Measurements from ENCODE around the gene RIPOR2.
A peak's percentile ranks its signal among the peaks of the same experiment; 100 is the strongest.

Gene RIPOR2
- total RNA-seq, result 369 to 737 reads per million in 2 donors

DNA sequence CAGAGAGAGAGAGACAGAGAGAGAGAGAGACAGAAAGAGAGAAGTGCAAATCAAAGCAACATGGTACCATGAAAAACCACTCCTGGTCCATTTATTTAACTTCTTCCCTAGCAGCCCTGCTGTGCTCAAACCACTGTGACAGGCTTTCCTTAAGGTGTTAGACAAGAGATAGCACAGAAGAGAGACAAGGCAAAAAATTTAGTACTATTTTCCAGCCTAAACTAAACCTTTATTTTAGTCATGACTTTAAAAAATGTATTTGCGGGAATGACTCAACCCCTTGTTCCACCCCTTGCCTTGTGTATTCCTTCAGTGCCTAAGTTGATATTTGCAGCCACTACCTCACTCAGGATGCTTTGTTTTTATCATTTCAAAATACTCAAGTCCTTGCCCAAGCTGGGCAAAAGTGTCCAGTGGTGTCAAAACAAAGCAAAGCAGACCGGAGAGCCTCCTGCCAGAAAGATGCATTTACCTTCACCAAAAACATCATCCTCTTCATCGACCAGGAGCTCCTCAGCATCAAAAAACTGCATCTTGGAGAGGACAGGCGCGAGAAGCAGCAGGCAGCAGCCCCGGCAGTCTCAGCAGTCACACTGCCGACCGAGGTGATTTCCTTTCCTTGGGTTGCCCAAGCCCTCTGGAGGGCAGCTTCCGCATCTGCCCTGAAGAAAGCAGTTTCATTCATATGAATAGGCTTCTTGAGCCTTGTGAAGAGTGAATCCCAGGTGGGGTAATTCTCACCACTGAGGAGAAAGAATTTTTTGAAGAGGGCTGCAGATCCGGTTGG, at the start of gene RIPOR2:
TSS of gene RIPOR2 (minus strand) at position 595 of the 787 bp plus-strand sequence. CDS start at position 533, 62 bp downstream.
- DNase-seq, result peak; percentile 30 to 90 (median 62)

GRCh38 chr6:24985323-24985722, 49.6 kb upstream of the RIPOR2 start:
- no peak for DNase-seq

- DNase-seq, result no peak
Observed at GRCh38 chr6:24982231-24982630, 46.5 kb upstream of the RIPOR2 start.

DNA sequence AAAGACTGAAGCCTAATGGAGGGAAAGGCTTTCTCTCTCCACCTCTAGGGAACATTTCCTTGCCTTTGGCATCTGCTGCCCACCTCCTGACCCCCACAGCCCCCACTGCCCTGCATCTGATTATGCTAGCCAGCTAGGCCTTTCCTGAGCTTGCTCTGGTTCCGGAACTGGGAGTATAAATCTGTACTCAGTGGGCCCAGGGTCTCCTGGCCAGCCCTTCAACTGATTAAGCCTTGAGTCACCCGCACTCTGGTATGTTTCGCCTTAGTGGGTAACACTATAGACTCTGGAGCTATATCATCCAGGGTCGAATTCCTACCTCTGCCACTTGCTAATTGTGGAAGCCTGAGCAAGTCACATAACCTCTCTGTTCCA, 45.6 kb upstream of the RIPOR2 start:
- no peak for DNase-seq

- DNase-seq, result no peak
Observed at GRCh38 chr6:24980507-24981385, 45.0 kb upstream of the RIPOR2 start.

DNA sequence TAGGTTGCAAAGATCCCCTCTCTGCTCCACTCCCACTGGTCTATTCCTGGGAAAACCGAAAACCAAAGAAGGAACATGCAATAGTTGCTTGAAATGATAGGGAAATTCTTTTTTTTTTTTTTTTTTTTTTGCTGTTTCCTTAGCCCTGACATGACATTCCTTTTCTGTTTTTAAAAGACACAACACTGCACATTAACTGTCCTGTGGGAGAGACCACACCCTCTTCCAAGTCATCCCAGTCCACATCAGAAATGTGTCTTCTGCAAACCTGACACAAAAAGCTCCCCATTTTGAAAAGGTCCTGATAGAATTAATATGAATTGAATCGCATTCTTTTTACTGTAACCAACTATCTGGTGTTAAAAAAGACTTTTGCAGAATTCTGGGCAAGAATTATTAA, 43.4 kb upstream of the RIPOR2 start:
- no peak for DNase-seq

GRCh38 chr6:24974182-24975171, 38.7 kb upstream of the RIPOR2 start:
- DNase-seq, result peak in 4 of 5 experiments; percentile 7 to 91 (median 24)

GRCh38 chr6:24972311-24972958, 36.7 kb upstream of the RIPOR2 start:
- no peak for DNase-seq

GRCh38 chr6:24971067-24971466, 35.3 kb upstream of the RIPOR2 start:
- DNase-seq, result no peak

- no peak for DNase-seq
Observed at GRCh38 chr6:24969343-24969860, 33.6 kb upstream of the RIPOR2 start.

DNA sequence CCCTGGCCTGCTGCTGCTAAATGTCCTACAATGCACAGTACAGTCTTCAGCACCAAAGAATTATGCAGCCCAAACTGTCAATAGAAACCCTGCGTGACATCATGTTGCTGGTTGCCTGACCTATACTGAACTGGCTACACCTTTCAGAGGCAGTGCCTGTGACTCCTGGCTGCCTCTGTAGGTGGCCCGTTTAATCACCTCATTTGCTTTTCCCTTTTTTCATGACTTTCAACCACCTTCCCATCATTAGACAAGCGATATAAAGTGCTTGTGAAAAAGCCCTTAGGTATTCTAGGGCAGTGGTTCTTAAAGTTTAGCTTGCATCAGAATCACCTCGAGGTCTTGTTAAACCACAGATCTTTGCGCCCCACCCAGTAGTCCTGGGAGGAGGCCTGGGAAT, 33.0 kb upstream of the RIPOR2 start:
- no peak for DNase-seq

- DNase-seq, result no peak
Observed at GRCh38 chr6:24967211-24967610, 31.5 kb upstream of the RIPOR2 start.

DNA sequence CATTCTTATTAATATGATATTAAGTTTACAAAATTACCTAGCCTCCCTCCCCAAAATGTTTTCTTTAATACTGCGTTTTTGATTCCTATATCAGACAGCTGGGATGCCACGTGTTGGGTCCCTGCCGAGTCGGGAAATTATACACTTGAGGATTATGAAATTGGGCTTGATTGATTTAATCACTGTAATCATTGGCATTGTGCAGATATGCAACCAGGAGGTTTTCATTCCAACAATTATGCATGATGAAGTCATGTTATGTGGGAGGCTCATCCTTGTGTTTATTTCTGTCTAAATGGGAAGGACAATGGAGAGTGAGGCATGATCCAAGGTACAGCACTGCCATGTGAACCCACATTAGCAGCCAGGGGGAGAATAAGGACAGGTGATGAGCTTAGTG, 30.6 kb upstream of the RIPOR2 start:
- no peak for DNase-seq

- DNase-seq, result no peak
Observed at GRCh38 chr6:24963887-24964570, 28.3 kb upstream of the RIPOR2 start.

- no peak for DNase-seq
Observed at GRCh38 chr6:24963339-24963738, 27.6 kb upstream of the RIPOR2 start.

DNA sequence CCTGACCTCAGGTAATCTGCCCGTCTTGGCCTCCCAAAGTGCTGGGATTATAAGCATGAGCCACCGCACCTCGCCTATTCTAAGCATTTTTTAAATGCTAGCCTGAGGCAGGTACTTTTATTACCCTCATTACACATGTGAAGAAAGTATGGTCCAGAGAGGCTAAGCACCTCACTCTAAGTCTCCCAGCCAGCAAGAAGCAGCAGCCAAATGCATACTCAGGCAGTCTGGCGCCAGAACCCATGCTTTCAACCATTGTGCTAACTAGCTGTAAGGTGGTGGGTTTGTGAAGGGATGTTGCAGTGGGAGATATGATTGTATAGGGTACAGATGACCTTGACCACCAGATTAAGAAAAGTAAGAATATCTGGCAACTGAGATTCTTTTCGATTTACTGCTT, 26.1 kb upstream of the RIPOR2 start:
- DNase-seq, result no peak

GRCh38 chr6:24960991-24961475, 25.3 kb upstream of the RIPOR2 start:
- DNase-seq, result no peak

DNA sequence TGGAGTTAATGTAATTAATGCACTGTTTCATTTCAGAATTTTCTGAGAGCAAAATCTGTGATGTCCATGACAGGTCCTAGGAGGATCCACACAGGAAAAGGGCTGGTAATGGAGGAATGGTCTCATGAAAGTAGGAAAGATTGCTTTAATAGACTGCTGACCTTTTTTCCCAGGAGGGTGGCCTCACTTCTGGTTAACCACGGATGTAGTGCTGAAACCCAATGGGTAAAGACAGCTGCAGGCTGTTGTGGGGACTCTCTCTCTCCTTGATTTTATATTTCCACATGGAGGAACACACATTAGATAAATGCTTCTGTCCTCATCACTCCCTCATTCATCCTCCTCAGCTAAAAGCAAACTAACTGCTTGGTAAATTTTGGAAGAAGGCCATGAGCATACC, 23.6 kb upstream of the RIPOR2 start:
- DNase-seq, result no peak

DNA sequence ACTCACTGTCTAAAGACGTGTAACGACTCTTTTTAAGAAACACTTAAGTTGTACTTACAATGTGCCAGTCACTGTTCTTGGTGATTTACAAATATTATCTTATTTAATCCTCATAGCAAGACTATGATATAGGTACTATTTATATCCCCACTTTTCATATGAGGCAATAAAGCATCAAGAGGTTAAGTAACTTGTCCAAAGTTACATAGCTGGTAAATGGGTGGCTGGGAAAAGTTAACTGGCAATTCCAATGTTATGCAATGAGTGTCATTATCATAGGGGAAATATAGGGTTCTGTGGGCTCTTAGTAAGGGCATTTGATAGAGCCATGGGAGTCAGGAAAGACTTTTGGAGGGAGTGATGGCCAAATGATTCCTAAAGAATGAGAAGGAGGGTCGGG, 21.4 kb upstream of the RIPOR2 start:
- no peak for DNase-seq

- DNase-seq, result no peak
Observed at GRCh38 chr6:24953726-24954125, 18.0 kb upstream of the RIPOR2 start.

GRCh38 chr6:24951811-24952299, 16.1 kb upstream of the RIPOR2 start:
- DNase-seq, result peak in 3 of 5 experiments; percentile 31 to 90 (median 80)
